GM23248 (cell line): Measurements from ENCODE around the gene ACOT9. TPM values are rescaled to one million over a fixed set of nuclear protein-coding genes. Genes with fewer than 3 reads are reported as not detected.

ENCODE experiments used
- DNase-seq: peaks from one replicate; pipeline ENCODE4 v3.0.0-alpha.2; 2015
- H2AFZ ChIP-seq: fragments of 200-600 bp; sonication (generic); 2 replicates; pipeline ENCODE4 v1.6.1; 2016; ENCODE audit warnings: antibody characterized with exemption
- H3F3A ChIP-seq: fragments of 200-600 bp; sonication (generic); 2 replicates; pipeline ENCODE4 v1.6.1; 2016; ENCODE audit warnings: mild to moderate bottlenecking, antibody characterized with exemption, mixed run types; ENCODE audit not compliant: insufficient read depth
- H3K27ac ChIP-seq: fragments of 200-600 bp; sonication (generic); 2 replicates; pipeline ENCODE4 v1.5.1; 2016; ENCODE audit warnings: mild to moderate bottlenecking
- H3K27me3 ChIP-seq: fragments of 200-600 bp; sonication (generic); replicated peaks from 2 replicates; pipeline ENCODE4 v1.6.1; 2016; ENCODE audit warnings: mild to moderate bottlenecking; ENCODE audit not compliant: insufficient read depth
- H3K36me3 ChIP-seq: fragments of 200-600 bp; sonication (generic); 2 replicates; pipeline ENCODE4 v1.6.1; 2016; ENCODE audit warnings: low read depth, mild to moderate bottlenecking
- H3K4me1 ChIP-seq: fragments of 200-600 bp; sonication (generic); 2 replicates; pipeline ENCODE4 v1.6.1; 2016; ENCODE audit warnings: mild to moderate bottlenecking; ENCODE audit not compliant: insufficient read depth
- H3K4me2 ChIP-seq: fragments of 200-600 bp; sonication (generic); one replicate; pipeline ENCODE4 v1.6.1; 2016; ENCODE audit warnings: mild to moderate bottlenecking; ENCODE audit not compliant: unreplicated experiment
- H3K4me3 ChIP-seq: fragments of 200-600 bp; sonication (generic); 2 replicates; pipeline ENCODE4 v1.5.1; 2016; ENCODE audit warnings: mild to moderate bottlenecking
- H3K79me2 ChIP-seq: fragments of 200-600 bp; sonication (generic); 2 replicates; pipeline ENCODE4 v1.6.1; 2016; ENCODE audit warnings: mild to moderate bottlenecking; ENCODE audit not compliant: insufficient read depth
- H3K9ac ChIP-seq: fragments of 200-600 bp; sonication (generic); 2 replicates; pipeline ENCODE4 v1.6.1; 2016; ENCODE audit warnings: mild to moderate bottlenecking
- H3K9me2 ChIP-seq: fragments of 200-600 bp; sonication (generic); 2 replicates; pipeline ENCODE4 v1.6.1; 2016; ENCODE audit warnings: mixed run types, mild to moderate bottlenecking, moderate library complexity; ENCODE audit not compliant: insufficient read depth
- H3K9me3 ChIP-seq: fragments of 200-600 bp; sonication (generic); one replicate; pipeline ENCODE4 v1.6.1; 2017; ENCODE audit warnings: low read depth
- H4K20me1 ChIP-seq: fragments of 200-600 bp; sonication (generic); 2 replicates; pipeline ENCODE4 v1.6.0; 2016; ENCODE audit not compliant: insufficient read depth
- EZH2 ChIP-seq: fragments of 200-600 bp; sonication (generic); IDR thresholded peaks from 2 replicates; pipeline ENCODE4 v1.6.1; 2018; ENCODE audit warnings: antibody characterized with exemption, mild to moderate bottlenecking; ENCODE audit not compliant: insufficient read depth, poor library complexity, severe bottlenecking
- EZH2phosphoT487 ChIP-seq: fragments of 200-600 bp; sonication (generic); IDR thresholded peaks from 2 replicates; pipeline ENCODE4 v1.6.1; 2018; ENCODE audit warnings: antibody characterized with exemption, moderate library complexity, mild to moderate bottlenecking, low read depth; ENCODE audit not compliant: insufficient read depth
- WGBS, 2 experiments: methylation state at CpG; one replicate each; pipeline ENCODE4 v1.1.6; 2015 to 2017; ENCODE audit warnings: low lambda C conversion rate in 2 of 2, low coverage in 1 of 2; ENCODE audit errors: missing lambda C conversion rate in 2 of 2; 5-methylcytosine and 5-hydroxymethylcytosine counted together
- in situ Hi-C: fragments of 300-500 bp; cut with MboI; formaldehyde crosslinking; loops from 2 replicates; pipeline ENCODE4 v1.15.0; 2020
- polyA plus RNA-seq: library from polyadenylated mRNA; unstranded; fragments of >200 nt; fragmentation: Nextera tagmentation; extraction: Ambion mirVana; gene quantifications from 2 replicates; pipeline ENCODE4 v1.2.1, GENCODE V29; 2016
- total RNA-seq: library from RNA; depleted of rRNA; stranded (reverse); fragments of >200 nt; shearing (Covaris generic); gene quantifications from 2 replicates; pipeline ENCODE4 v1.2.3, GENCODE V29; 2014

ACOT9 gene
- total and polyA plus RNA-seq, 2 experiments from 2014 or later, result 66.7 to 85.2 TPM

- Histone ChIP-seq H3K9me2 (no peaks in the 10 kb centered on the region), H3K27me3 (no peaks in the 10 kb centered on the region), H3K36me3 (no peaks in the 10 kb centered on the region), H2AFZ (no peak overlapping the region), H3K9ac (no peak overlapping the region), H3F3A (peaks cover 5% of the 10 kb centered on the region), H3K27ac (no peak overlapping the region), H4K20me1 (no peaks in the 10 kb centered on the region), H3K4me2 (no peak overlapping the region), H3K4me1 (peaks cover 11% of the 10 kb centered on the region; the same call in 1 of the 2 replicates), H3K9me3 (no peaks in the 10 kb centered on the region), H3K79me2 (no peaks in the 10 kb centered on the region), H3K4me3 (no peak overlapping the region)
- WGBS, 2 experiments, result 0% methylated on average over 4 of the region's 4 CpGs
- no peak for TF ChIP-seq EZH2
- TF ChIP-seq EZH2phosphoT487, result no peak
- in situ Hi-C loops, result no loop called here
- DNase-seq, result peak; percentile 64
Observed at GRCh38 chrX:23756165-23756564, 13.1 kb upstream of the ACOT9 start.

- H3K4me3 ChIP-seq, result no peak overlapping the region
- TF ChIP-seq EZH2 (no peak), EZH2phosphoT487 (no peak)
- in situ Hi-C loops, result no loop called here
- no peaks in the 10 kb centered on the region for H4K20me1 ChIP-seq
- peaks cover 11% of the 10 kb centered on the region; the same call in 1 of the 2 replicates for H3K4me1 ChIP-seq
- no peak overlapping the region for H2AFZ ChIP-seq
- H3K27ac ChIP-seq, result no peak overlapping the region
- peaks cover 5% of the 10 kb centered on the region for H3F3A ChIP-seq
- no peak for DNase-seq
- no peak overlapping the region for H3K4me2 ChIP-seq
- H3K9ac ChIP-seq, result no peak overlapping the region
- H3K9me3 ChIP-seq, result no peaks in the 10 kb centered on the region
- no peaks in the 10 kb centered on the region for H3K79me2 ChIP-seq
- no peaks in the 10 kb centered on the region for H3K9me2 ChIP-seq
- no peaks in the 10 kb centered on the region for H3K36me3 ChIP-seq
- WGBS, 2 experiments, result 89 to 100% methylated on average over 1 of the region's 1 CpG
- H3K27me3 ChIP-seq, result no peaks in the 10 kb centered on the region
Observed at GRCh38 chrX:23754664-23755063, 11.6 kb upstream of the ACOT9 start.

GRCh38 chrX:23752740-23753415 lies 9.8 kb upstream of the ACOT9 start:
- TF ChIP-seq EZH2phosphoT487 (no peak), EZH2 (no peak)
- Histone ChIP-seq H3K4me1 (peaks cover 11% of the 10 kb centered on the region; the same call in 1 of the 2 replicates), H3K27ac (peak overlapping the region; percentile 81), H3K27me3 (no peaks in the 10 kb centered on the region), H4K20me1 (no peaks in the 10 kb centered on the region), H3K9ac (no peak overlapping the region), H3K4me2 (peak overlapping the region; percentile 16), H3K9me2 (no peaks in the 10 kb centered on the region), H3K4me3 (no peak overlapping the region; the same call in 1 of the 2 replicates), H3K79me2 (no peaks in the 10 kb centered on the region), H2AFZ (no peak overlapping the region), H3F3A (peaks cover 5% of the 10 kb centered on the region), H3K36me3 (no peaks in the 10 kb centered on the region), H3K9me3 (no peaks in the 10 kb centered on the region)
- in situ Hi-C loops, result no loop called here
- 7% methylated on average over 2 of the region's 2 CpGs for WGBS, 2 experiments
- DNase-seq, result peak; percentile 83

GRCh38 chrX:23749576-23749975 lies 6.5 kb upstream of the ACOT9 start:
- Histone ChIP-seq H3K9me3 (no peaks in the 10 kb centered on the region), H3K4me3 (no peak overlapping the region), H3K27ac (no peak overlapping the region), H4K20me1 (no peaks in the 10 kb centered on the region), H3K9me2 (no peaks in the 10 kb centered on the region), H3K4me1 (peaks cover 11% of the 10 kb centered on the region; the same call in 1 of the 2 replicates), H3F3A (peaks cover 5% of the 10 kb centered on the region), H3K79me2 (no peaks in the 10 kb centered on the region), H2AFZ (no peak overlapping the region), H3K36me3 (no peaks in the 10 kb centered on the region), H3K4me2 (no peak overlapping the region), H3K9ac (no peak overlapping the region), H3K27me3 (no peaks in the 10 kb centered on the region)
- in situ Hi-C loops, result no loop called here
- peak; percentile 16 for DNase-seq
- TF ChIP-seq EZH2phosphoT487, result no peak
- no peak for TF ChIP-seq EZH2
- WGBS, 2 experiments, result 59 to 63% methylated on average over 2 of the region's 2 CpGs
